Erythroblast (primary cell): ENCODE measurements around the gene KIF16B.
"Not testable (repeated sequence)": the region's sequence is repeated elsewhere in the genome, so short reads cannot be mapped to it uniquely, and the experiment has no call there.

ENCODE experiments used
- DNase-seq, 2 experiments: peaks; one replicate each; lab custom pipeline; 2025; lab: John Stamatoyannopoulos, UW
- GATA1 ChIP-seq: IDR thresholded peaks from 2 replicates; pipeline ENCODE4 v1.6.1; 2011; ENCODE audit warnings: low read depth, mild to moderate bottlenecking, control low read depth, low read length, moderate library complexity
- POLR2A ChIP-seq: IDR thresholded peaks from 2 replicates; pipeline ENCODE4 v1.6.1; 2011; ENCODE audit warnings: mild to moderate bottlenecking, low read length

KIF16B gene

DNA sequence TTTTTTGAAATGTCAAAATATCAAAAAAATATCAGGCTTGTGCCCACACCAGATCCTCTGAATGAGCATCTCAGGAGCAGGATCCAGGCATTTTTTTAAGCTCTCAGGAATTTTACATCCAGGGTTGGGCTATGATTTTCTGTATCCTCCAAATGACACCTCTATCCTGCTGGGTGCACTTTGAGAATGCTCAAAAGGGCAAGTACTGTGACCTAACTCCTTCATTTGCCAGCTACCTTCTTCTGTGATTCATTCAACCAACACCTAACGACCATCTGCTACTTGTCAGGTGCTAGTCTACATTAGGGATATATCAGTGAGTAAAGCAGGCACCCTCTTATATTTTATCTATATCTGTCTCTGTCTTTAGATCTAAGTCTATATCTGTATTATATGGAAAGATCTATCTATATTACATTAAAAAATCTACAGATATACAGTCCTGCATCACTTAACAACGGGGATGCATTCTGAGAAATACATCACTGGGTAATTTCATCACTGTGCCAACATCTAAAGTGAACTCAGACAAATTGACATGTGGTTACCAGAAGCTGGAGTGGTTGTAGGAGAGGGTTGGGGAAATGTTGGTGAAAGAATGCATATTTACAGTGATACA, 131.6 kb downstream of the KIF16B start:
- no peak for DNase-seq
- TF ChIP-seq POLR2A (no peak), GATA1 (no peak)

DNA sequence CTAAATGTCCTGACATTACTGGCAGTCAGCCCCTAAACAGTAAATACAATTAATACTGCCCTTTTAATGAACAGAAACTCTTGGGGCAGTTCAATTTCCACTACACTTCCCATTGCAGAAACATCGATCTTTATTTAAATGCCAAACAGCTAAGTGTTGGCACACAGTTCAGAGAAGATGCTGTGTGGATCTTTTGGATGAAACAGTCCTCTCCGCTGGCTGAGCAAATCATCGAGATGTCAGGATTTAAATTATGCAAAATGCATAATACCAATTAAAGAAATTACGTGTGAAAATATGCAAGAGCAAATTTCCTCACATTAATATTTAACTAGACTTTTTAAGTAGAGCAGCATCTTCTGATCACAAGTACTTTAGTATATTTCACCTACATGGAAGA, 132.6 kb downstream of the KIF16B start:
- no peak for DNase-seq
- TF ChIP-seq GATA1 = no peak
- TF ChIP-seq POLR2A = no peak

DNA sequence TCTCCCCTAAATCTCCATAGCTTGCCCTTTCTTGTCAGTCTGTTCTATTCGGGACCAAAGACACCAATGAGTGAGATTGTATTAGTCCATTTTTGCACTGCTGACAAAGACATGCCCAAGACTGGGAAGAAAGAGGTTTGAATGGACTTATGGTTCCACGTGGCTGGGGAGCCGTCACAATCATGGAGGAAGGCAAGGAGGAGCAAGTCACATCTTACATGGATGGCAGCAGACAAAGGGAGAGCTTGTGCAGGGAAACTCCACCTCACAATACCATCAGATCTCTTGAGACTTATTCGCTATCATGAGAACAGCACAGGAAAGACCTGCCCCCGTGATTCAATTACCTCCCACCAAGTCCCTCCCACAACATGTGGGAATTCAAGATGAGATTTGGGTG, 133.7 kb downstream of the KIF16B start:
- DNase-seq = not testable (repeated sequence)

DNA sequence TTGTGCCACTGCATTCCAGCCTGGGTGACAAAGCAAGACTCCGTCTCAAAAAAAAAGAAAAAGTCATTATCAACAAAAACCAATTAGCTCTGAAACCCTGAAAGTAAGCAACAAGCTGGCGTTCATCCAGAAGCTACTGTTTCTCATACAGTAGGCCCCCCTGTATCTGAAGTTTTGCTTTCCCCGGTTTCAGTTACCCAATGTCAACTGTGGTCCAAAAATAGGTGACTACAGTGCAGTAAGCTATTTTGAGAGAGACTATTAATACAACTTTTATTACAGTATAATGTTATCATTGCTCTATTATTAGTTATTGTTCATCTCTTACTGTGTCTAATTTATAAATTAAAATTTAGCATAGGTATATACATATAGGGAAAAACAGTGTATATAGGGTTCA, 135.1 kb downstream of the KIF16B start:
- no peak for TF ChIP-seq GATA1
- no peak for TF ChIP-seq POLR2A
- no peak for DNase-seq

DNA sequence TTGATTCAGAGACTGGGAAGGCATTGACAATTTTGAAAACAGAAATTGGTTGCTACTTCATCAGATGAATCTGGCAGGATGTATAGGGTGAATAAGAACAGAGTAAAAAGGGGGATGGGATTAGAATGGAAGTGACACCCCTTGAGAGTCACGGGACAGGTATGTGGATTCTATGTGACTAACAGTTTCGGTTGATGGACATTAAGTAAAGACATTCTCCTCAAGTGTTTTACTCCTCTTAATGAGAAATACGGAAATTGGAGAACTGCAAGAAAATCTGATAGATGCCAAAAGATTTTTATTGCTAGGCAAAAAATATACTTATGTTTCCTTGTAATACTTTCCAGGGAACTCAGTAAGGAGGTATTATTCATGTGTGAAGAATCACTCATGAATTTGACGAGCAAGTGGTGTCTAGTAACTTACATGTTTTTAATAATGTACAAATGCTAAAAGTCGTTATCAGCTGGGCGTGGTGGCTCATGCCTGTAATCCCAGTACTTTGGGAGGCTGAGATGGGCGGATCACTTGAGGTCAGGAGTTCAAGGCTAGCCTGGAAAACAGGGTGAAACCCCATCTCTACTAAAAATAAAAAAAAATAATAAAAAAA, 135.8 kb downstream of the KIF16B start:
- no peak for DNase-seq
- TF ChIP-seq GATA1 = no peak

DNA sequence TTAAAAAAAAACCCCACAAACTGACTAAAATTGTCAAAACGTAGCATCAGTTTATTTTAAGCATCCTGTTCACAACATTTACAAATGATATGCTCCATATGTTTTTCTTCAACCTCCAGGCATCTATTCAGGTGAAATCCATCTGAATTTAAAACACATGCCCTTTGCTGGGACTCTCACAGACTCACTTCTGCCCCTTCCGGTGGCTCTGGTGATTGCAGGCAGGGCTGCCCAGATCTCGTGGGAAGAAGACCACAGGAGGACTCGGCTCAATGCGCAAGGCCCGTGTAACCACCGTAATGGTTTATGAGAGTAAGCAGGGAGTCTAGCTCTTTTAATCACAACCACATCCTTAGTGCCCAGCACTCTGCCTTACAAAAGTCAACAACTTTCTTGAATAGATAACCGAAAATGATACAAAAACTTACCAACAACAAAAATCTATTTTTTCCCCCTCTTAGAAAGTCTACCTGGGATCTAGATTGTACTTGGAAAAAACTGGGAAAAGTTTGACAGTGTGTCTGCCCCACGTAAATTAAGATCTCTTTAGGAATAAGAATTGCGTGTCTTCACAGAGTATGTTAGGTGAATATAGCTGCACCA, 139.1 kb downstream of the KIF16B start:
- peak; percentile 33 to 56 for DNase-seq
- TF ChIP-seq POLR2A (no peak), GATA1 (no peak)

DNA sequence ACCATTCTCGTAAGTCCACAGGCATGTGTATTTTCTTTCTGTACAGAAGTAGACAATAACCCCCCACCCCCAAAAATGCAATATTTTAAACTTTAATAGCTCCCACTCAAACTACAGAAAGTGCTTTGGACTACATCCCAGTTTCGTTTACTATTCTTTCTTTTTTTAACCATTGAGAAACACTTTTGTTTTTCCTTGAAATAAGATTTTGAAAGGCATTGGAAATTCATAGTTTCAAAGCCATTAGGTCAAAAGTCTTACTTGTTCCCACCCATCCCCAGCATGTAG, 140.0 kb downstream of the KIF16B start:
- no peak for DNase-seq
- TF ChIP-seq GATA1 = no peak
- no peak for TF ChIP-seq POLR2A

DNA sequence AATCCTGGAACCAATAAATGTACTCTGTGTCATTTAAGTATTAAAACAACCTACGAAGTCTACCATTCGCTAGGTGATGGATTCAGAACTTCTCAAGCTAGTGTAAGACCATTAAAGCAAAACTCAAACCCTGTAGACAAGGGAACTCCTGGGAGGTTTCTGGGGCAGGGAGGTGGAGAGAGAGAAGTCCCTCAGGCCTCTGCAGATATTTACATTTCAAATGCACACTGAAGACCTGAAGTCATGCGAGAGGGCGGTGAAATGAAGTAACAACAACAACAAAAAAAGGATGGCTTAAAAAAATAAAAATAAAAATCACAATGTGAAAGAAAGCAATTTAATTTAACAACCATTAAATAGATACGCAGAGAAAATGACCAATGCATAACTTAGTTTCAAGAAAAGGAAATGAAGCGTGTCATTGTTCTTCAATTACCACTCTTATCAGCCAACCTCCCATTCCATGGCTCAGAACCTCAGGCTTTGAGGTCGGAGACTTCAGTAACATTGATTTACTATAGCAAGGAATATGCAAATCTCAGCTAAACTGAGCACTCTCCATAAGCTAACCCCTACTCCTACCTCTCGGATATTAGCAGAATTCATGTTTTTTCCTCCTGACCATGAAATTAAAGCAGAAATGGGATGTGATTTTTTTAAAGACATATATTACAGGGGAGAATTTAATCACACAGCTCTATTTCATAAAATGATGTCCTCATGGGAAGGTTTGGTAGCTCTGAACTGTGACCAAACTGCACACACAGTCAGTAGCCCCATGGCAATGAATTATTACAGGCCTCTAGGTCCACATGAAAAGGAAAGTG, 140.6 kb downstream of the KIF16B start:
- DNase-seq = no peak
- no peak for TF ChIP-seq GATA1

DNA sequence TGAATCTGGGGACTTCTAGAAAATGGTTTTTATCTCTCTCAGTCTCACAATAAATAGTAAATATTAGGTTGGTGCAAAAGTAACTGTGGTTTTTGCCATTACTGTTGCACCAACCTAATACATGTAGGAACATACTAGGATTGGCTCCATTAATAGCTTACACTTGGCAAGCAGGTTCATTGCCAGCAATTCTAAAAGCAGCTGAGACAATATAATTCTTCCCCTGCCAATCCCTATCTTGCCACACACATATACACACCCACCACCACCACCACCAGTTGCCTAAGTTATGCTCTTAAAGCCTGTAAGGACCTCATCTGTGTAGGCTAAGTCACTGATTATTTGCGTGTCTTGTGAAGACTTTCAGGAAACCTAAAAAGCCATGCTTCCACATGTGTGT, 145.1 kb downstream of the KIF16B start:
- no peak for TF ChIP-seq GATA1
- no peak for TF ChIP-seq POLR2A
- no peak for DNase-seq

DNA sequence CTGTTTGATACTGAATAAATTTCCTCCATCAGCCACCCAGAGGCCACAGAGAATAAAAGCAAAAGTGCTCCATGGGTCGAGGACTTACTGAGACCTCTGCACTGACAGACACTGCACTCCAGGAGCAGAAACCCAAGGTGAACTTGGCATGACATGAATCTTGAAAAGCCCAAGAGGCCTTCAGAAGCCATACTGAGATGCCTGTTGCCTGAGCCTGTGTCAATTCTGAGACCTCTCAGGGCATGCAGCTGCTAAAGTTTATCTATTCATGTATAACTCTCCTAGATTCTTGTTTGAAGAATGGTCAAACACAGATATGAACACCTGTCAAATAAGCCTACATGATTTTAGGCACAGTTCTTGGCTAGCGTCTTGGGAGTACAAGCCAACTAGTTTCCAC, 145.7 kb downstream of the KIF16B start:
- DNase-seq = no peak
- no peak for TF ChIP-seq POLR2A
- no peak for TF ChIP-seq GATA1

DNA sequence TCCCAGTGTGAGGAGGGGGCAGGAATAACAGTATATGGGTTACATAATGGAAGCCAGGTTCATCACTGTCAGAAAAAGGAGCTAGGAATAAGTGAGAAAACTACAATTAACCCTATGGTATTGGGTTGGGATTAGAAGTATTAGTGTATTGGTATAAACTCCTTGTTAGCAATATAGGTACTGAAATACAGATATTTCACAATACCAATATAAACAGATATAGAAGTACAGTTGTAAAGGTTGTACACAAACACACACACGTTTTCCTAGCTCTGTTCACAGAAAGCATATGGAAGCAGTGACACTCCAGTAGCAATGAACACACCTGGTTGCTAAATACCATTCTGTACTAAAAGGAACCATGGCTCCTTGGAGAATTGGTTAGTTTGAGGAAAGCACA, 148.5 kb downstream of the KIF16B start:
- DNase-seq = no peak
- TF ChIP-seq POLR2A = no peak
- no peak for TF ChIP-seq GATA1

DNA sequence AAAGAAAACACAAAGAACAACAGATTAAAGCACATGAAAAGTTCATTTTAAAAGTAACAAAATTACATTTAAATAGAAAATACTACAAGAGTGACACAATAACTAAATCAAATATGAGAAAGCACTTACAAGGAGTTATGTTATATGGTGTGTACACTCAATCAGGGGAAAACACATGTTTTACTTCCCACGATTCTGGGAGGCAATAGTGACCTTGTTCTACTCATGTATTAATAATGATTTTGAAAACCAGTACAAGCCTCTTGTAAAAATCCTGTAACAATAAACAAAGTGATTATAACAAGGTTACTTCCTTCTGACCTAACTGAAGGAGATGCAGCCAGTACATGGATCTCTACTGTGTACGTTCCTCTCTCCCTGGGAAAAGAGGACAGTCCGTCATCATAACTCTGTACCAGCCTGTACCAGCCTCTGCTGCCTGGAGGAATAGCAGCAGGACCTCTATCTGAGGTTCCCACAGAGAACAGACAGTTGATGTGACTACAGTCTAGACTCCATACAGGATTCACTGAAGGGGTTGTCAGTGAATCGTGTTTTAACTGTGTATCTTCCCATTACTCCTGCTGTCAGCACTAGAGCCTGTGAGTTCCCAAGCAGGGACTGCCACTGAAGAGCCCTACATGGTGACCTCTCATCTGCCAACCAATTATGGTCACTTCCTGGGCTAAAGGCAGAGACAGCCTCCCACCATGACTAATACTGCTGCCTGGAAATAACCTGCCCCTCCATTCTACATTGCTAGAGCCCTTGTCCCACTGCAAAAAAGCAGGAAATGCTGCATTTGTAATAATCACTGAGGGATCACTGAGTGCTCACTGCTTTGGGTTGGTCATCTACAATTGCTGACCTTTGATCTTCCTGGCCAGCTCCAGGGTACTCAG, 149.7 kb downstream of the KIF16B start:
- no peak for DNase-seq
- TF ChIP-seq POLR2A (no peak), GATA1 (no peak)

DNA sequence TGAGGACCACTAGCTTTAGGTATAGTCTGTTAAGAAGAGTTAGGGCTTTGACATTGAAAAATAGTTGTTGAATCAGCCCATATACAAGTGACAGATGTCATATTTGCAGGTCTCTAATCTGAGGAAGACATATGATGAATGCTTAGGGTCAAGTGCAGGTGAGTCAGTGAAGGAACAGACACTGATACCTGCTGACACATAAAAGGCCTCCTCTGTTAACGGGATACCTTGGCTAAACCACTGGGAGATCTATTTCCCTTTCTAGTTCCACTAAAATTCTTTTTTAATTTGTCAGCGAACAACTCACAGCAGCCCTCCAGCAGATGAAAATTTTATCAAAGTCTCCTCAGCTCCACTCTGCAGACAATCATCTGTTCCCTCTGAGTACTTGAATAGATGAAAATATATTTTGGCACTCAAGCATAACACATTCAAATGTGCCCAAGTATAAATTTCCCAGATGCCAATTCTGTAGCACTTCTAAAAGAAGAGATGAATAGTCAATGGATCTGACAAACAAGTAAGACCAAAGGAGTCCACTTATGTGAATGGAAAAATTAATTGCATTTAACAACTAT, 154.0 kb downstream of the KIF16B start:
- TF ChIP-seq POLR2A (no peak), GATA1 (no peak)

DNA sequence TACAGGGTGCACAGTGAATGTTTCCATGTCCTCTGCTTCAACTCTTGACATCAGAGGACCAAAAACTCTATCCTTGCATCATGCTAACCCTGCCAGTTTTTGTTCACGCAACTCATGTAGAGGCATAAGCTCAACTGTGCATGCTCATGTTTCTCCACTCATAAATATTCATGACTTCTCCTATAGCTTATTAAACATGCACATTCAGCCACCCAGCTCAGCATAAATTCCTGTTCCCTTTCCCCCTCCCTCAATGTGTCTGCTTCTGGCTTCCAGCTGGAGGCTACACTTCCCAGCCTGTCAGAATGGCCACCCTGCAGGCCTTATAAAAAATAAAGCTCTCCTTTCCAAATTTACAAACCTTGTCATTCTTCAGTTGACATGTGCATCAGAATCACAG, 154.6 kb downstream of the KIF16B start:
- TF ChIP-seq GATA1 (no peak), POLR2A (no peak)
- DNase-seq = no peak

More for the DNA sequence above, 154.0 kb downstream of the KIF16B start:
- DNase-seq = no peak

DNA sequence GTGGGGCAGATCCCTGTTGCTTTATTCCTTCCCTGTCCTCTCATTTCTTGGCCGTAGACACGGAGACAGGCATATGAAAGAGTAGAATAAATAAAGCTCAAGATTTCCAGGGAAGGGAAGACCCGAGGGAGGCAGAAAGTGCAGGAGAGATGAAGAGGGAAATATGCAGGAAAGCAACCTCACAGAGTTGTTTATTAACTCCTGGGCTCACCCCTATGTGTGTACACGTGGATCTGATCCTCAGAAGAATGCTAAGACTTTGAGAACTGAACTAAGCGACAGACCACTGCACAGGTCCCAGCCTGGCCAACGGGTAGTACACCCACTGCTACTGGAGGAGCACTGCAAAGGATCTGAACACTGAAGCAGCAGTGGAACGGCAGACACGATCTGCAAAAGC, 156.2 kb downstream of the KIF16B start:
- TF ChIP-seq GATA1 (no peak), POLR2A (no peak)
- DNase-seq = no peak
